Kidney tubule cell (primary cell): ENCODE data around the gene MAP2K4.
A peak's percentile ranks its signal among the peaks of the same experiment; 100 is the strongest.

Experiments used
- DNase-seq: peaks from one replicate; pipeline ENCODE4 v3.0.0-alpha.2; 2018; ENCODE audit warnings: low spot score

Gene MAP2K4

GRCh38 chr17:12089809-12090384, 69.2 kb downstream of the MAP2K4 start:
- peak; percentile 60 for DNase-seq

- no peak for DNase-seq
Measured at GRCh38 chr17:12094336-12094735, 73.7 kb downstream of the MAP2K4 start.

GRCh38 chr17:12095522-12095921, 74.8 kb downstream of the MAP2K4 start:
- DNase-seq, result no peak

GRCh38 chr17:12097326-12097725, 76.6 kb downstream of the MAP2K4 start:
- DNase-seq, result no peak

GRCh38 chr17:12098568-12098967, 77.9 kb downstream of the MAP2K4 start:
- DNase-seq, result no peak

- DNase-seq, result no peak
Measured at GRCh38 chr17:12099412-12099811, 78.7 kb downstream of the MAP2K4 start.

- DNase-seq, result no peak
Measured at GRCh38 chr17:12104831-12105230, 84.2 kb downstream of the MAP2K4 start.

- DNase-seq, result peak; percentile 1
Measured at GRCh38 chr17:12107905-12108304, 87.2 kb downstream of the MAP2K4 start.

GRCh38 chr17:12110906-12111305, 90.2 kb downstream of the MAP2K4 start:
- DNase-seq, result no peak

GRCh38 chr17:12113156-12113555, 92.5 kb downstream of the MAP2K4 start:
- DNase-seq, result no peak

GRCh38 chr17:12114686-12115418, 94.2 kb downstream of the MAP2K4 start:
- DNase-seq, result no peak

GRCh38 chr17:12116143-12116542, 95.5 kb downstream of the MAP2K4 start:
- DNase-seq, result no peak

- DNase-seq, result peak; percentile 42
Measured at GRCh38 chr17:12118617-12119016, 97.9 kb downstream of the MAP2K4 start.

- DNase-seq, result no peak
Measured at GRCh38 chr17:12122075-12122474, 101.4 kb downstream of the MAP2K4 start.

GRCh38 chr17:12127177-12127576, 106.5 kb downstream of the MAP2K4 start:
- no peak for DNase-seq

- DNase-seq, result no peak
Measured at GRCh38 chr17:12127667-12128066, 107.0 kb downstream of the MAP2K4 start.

- DNase-seq, result no peak
Measured at GRCh38 chr17:12128946-12129345, 108.3 kb downstream of the MAP2K4 start.

- no peak for DNase-seq
Measured at GRCh38 chr17:12133183-12133582, 112.5 kb downstream of the MAP2K4 start.

GRCh38 chr17:12134101-12134500, 113.4 kb downstream of the MAP2K4 start:
- no peak for DNase-seq

GRCh38 chr17:12134587-12134986, 113.9 kb downstream of the MAP2K4 start:
- DNase-seq, result no peak

GRCh38 chr17:12136243-12136642, 115.6 kb downstream of the MAP2K4 start:
- DNase-seq, result no peak

- no peak for DNase-seq
Measured at GRCh38 chr17:12136646-12137045, 116.0 kb downstream of the MAP2K4 start.

GRCh38 chr17:12137859-12138258, 117.2 kb downstream of the MAP2K4 start:
- DNase-seq, result no peak

- no peak for DNase-seq
Measured at GRCh38 chr17:12140685-12141084, 120.0 kb downstream of the MAP2K4 start.
